Calu3 (cell line): ENCODE results near the gene FOXK1. TPM values are rescaled to one million over a fixed set of nuclear protein-coding genes. Genes with fewer than 3 reads are reported as not detected.
"Not testable (repeated sequence)": the region's sequence is repeated elsewhere in the genome, so short reads cannot be mapped to it uniquely, and the experiment has no call there.

Source experiments
- BruUV-seq: library from RNA; stranded (reverse); fragments of 400-500 nt; replicated peaks from 2 replicates; lab custom pipeline; 2021; lab: Mats Ljungman, UMichigan
- CTCF ChIA-PET: fragments of 300-600 bp; sonication (Branson Sonifier 250); formaldehyde crosslinking; loops from one replicate; lab custom pipeline; 2022; ENCODE audit warnings: antibody characterized with exemption; lab: Charles Lee
- DNase-seq: peaks from one replicate; pipeline ENCODE4 v3.0.0; 2022
- H3K27ac Mint-ChIP-seq: one replicate; pipeline ENCODE4 v1.8.0; 2022; ENCODE audit warnings: mixed read lengths; ENCODE audit not compliant: unreplicated experiment
- H3K27me3 Mint-ChIP-seq: one replicate; pipeline ENCODE4 v1.8.0; 2022; ENCODE audit warnings: mixed read lengths; ENCODE audit not compliant: unreplicated experiment
- H3K36me3 Mint-ChIP-seq: one replicate; pipeline ENCODE4 v1.8.0; 2022; ENCODE audit warnings: mild to moderate bottlenecking, moderate library complexity, mixed read lengths; ENCODE audit not compliant: insufficient read depth, unreplicated experiment
- H3K4me1 Mint-ChIP-seq: one replicate; pipeline ENCODE4 v1.8.0; 2022; ENCODE audit warnings: mild to moderate bottlenecking, low read depth, mixed read lengths; ENCODE audit not compliant: unreplicated experiment
- H3K4me3 Mint-ChIP-seq: one replicate; pipeline ENCODE4 v1.8.0; 2022; ENCODE audit warnings: mild to moderate bottlenecking, low read depth, moderate library complexity, mixed read lengths; ENCODE audit not compliant: unreplicated experiment
- H3K9me3 Mint-ChIP-seq: one replicate; pipeline ENCODE4 v1.8.0; 2022; ENCODE audit warnings: low read depth, mixed read lengths; ENCODE audit not compliant: unreplicated experiment
- CTCF ChIP-seq: fragments of 200-600 bp; IDR thresholded peaks from one replicate; pipeline ENCODE4 v1.8.0; 2022; ENCODE audit warnings: antibody characterized with exemption; ENCODE audit not compliant: unreplicated experiment
- intact Hi-C: fragments of 100-400 bp; cut with micrococcal nuclease; formaldehyde crosslinking; loops from one replicate; pipeline ENCODE4 v1.10.0; 2022; ENCODE audit not compliant: unreplicated experiment
- total RNA-seq: library from RNA; stranded (reverse); gene quantifications from 2 replicates; pipeline ENCODE4 v1.2.3, GENCODE V29; 2022

FOXK1 gene
- total RNA-seq, 1 experiment from 2014 or later = 65.9 TPM

- DNase-seq = no peak
- H3K4me1 Mint-ChIP-seq = no peaks in the 10 kb centered on the region
- H3K27me3 Mint-ChIP-seq = peaks cover 26% of the 10 kb centered on the region
- no peaks in the 10 kb centered on the region for H3K36me3 Mint-ChIP-seq
- intact Hi-C loops = no loop called here
- no peak overlapping the region for H3K4me3 Mint-ChIP-seq
- H3K9me3 Mint-ChIP-seq = peaks cover 3% of the 10 kb centered on the region
- CTCF ChIA-PET = no interaction called here
- BruUV-seq = no TSS peak
- no peak for TF ChIP-seq CTCF
- no peak overlapping the region for H3K27ac Mint-ChIP-seq
Observed at GRCh38 chr7:4668510-4668847, 13.6 kb upstream of the FOXK1 start.

GRCh38 chr7:4670791-4671190 is 11.3 kb upstream of the FOXK1 start:
- CTCF ChIA-PET = no interaction called here
- intact Hi-C loops = no loop called here
- peaks cover 26% of the 10 kb centered on the region for H3K27me3 Mint-ChIP-seq
- H3K36me3 Mint-ChIP-seq = no peaks in the 10 kb centered on the region
- BruUV-seq = no TSS peak
- H3K4me1 Mint-ChIP-seq = no peaks in the 10 kb centered on the region
- no peak for DNase-seq
- peaks cover 3% of the 10 kb centered on the region for H3K9me3 Mint-ChIP-seq
- no peak for TF ChIP-seq CTCF
- H3K4me3 Mint-ChIP-seq = no peak overlapping the region
- H3K27ac Mint-ChIP-seq = no peak overlapping the region

- Mint-ChIP-seq H3K36me3 (no peaks in the 10 kb centered on the region), H3K9me3 (peaks cover 3% of the 10 kb centered on the region), H3K4me1 (no peaks in the 10 kb centered on the region), H3K27me3 (peaks cover 21% of the 10 kb centered on the region), H3K4me3 (no peak overlapping the region), H3K27ac (no peak overlapping the region)
- intact Hi-C loops = no loop called here
- no peak for TF ChIP-seq CTCF
- CTCF ChIA-PET = no interaction called here
- BruUV-seq = no TSS peak
- no peak for DNase-seq
Observed at GRCh38 chr7:4675771-4676367, 6.2 kb upstream of the FOXK1 start.

- H3K27me3 Mint-ChIP-seq = peaks cover 13% of the 10 kb centered on the region
- intact Hi-C loops, BruUV-seq, CTCF ChIA-PET, H3K4me1 Mint-ChIP-seq, H3K9me3 Mint-ChIP-seq, DNase-seq, H3K36me3 Mint-ChIP-seq, H3K4me3 Mint-ChIP-seq, H3K27ac Mint-ChIP-seq: not testable (repeated sequence)
Observed at GRCh38 chr7:4677518-4677917, 4.6 kb upstream of the FOXK1 start.

- Mint-ChIP-seq H3K4me3 (peak overlapping the region; percentile 55), H3K27ac (peak overlapping the region; percentile 79), H3K27me3 (peaks cover 13% of the 10 kb centered on the region), H3K36me3 (peaks cover 28% of the 10 kb centered on the region), H3K4me1 (peaks cover 13% of the 10 kb centered on the region), H3K9me3 (no peaks in the 10 kb centered on the region)
- CTCF ChIA-PET = interaction anchor here (3.4 kb wide), 1 partner anchor 40 kb away, joined by 17 read pairs; no protein-coding TSS in a partner anchor
- intact Hi-C loops = no loop called here
- no peak for DNase-seq
- TF ChIP-seq CTCF = no peak
- no TSS peak for BruUV-seq
Observed at GRCh38 chr7:4681218-4681851, 760 bp upstream of the FOXK1 start.
